Lung microvascular endothelial cell (primary cell): ENCODE data around the gene IGSF9B. TPM values are rescaled to one million over a fixed set of nuclear protein-coding genes. Genes with fewer than 3 reads are reported as not detected.

Source experiments
- DNase-seq, 2 donors: peaks; one replicate each; pipeline versions ENCODE4 v3.0.0 to v3.0.0-alpha.2; 2010; ENCODE audit warnings: low read depth in 2 of 2
- total RNA-seq: library from RNA; depleted of rRNA; stranded (reverse); fragments of >200 nt; gene quantifications from 2 replicates; pipeline ENCODE4 v1.2.1, GENCODE V29; 2014

IGSF9B gene
- total RNA-seq, 1 donor from 2014 or later, result not detected

- no peak for DNase-seq
Measured at GRCh38 chr11:133903875-133904817, 52.6 kb downstream of the IGSF9B start.

DNA sequence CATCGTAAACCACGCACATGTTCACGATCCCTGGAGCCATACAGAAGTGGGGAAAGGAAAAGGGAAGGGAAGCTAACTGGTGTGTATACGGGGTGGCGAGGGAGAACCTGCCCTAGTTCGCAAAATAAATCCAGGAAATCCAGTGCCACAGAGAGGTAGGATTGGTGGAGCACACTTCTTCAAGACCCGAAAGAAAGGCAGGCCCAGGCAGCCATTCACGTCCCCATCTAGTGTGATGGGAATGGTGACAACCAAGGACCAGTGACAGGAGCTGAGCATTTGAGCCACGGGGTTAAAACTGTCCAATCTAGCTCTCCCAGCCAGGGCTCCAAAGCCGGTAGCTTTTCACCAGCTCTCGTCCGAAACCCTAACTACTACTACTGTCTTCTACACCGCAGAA is 53.7 kb downstream of the IGSF9B start:
- DNase-seq, result no peak

GRCh38 chr11:133902506-133902905 is 54.3 kb downstream of the IGSF9B start:
- DNase-seq, result no peak

DNA sequence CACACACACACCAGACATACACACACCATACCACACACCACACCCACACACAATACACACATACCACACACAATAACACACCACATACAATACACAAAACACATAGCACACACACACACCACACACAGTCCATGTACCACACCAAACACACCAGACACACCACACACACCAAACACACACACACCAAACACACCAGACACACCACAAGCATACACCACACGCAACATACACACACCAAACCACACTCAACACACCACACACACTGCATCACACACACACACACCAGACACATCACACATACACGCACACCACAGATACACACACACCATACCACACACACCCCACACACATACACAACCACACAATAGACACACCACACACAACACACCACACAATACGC is 54.8 kb downstream of the IGSF9B start:
- DNase-seq, result no peak

GRCh38 chr11:133901316-133901715 is 55.5 kb downstream of the IGSF9B start:
- DNase-seq, result no peak

- DNase-seq, result no peak
Measured at GRCh38 chr11:133900176-133901105, 56.3 kb downstream of the IGSF9B start.

- no peak for DNase-seq
Measured at GRCh38 chr11:133898770-133899115, 58.0 kb downstream of the IGSF9B start.

- DNase-seq, result no peak
Measured at GRCh38 chr11:133898031-133898769, 58.6 kb downstream of the IGSF9B start.

DNA sequence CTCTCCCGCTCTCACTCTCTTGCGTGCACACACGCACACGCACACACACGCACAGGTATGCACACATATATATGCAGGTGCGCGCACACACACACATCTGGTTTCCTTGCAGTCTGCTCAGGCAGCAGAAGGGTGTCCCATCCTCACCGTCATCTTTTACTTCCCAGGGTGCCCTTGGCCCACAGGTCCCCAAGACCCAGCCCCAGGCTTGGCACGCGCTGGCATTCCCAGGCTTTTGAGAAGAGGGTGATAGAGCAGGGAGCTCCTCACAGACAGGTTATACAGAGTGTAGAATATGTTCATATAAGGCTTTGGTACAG is 59.5 kb downstream of the IGSF9B start:
- no peak for DNase-seq

GRCh38 chr11:133896642-133897330 is 60.0 kb downstream of the IGSF9B start:
- no peak for DNase-seq

DNA sequence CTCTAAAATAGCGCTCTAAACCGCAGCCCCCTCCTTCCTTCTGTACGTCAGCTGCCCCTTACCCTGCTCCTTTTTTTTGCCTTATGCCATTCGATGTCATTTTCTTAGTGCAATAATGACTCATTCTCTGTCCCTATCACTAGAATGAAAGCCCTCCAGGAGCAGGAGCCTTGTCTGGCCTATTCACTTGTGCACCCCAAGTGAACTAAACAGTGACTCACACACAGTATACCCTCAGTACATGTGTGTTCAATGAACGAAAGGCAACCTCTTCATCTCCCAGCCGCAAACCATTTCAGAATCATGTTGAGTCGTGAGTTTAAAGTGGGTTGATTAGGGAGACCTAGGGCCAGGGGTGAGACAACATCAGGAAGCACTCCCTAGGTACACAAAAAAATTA is 60.7 kb downstream of the IGSF9B start:
- DNase-seq, result no peak

- DNase-seq, result no peak
Measured at GRCh38 chr11:133895551-133895950, 61.2 kb downstream of the IGSF9B start.

GRCh38 chr11:133895061-133895479 is 61.7 kb downstream of the IGSF9B start:
- no peak for DNase-seq

- DNase-seq, result no peak
Measured at GRCh38 chr11:133893381-133893780, 63.4 kb downstream of the IGSF9B start.

DNA sequence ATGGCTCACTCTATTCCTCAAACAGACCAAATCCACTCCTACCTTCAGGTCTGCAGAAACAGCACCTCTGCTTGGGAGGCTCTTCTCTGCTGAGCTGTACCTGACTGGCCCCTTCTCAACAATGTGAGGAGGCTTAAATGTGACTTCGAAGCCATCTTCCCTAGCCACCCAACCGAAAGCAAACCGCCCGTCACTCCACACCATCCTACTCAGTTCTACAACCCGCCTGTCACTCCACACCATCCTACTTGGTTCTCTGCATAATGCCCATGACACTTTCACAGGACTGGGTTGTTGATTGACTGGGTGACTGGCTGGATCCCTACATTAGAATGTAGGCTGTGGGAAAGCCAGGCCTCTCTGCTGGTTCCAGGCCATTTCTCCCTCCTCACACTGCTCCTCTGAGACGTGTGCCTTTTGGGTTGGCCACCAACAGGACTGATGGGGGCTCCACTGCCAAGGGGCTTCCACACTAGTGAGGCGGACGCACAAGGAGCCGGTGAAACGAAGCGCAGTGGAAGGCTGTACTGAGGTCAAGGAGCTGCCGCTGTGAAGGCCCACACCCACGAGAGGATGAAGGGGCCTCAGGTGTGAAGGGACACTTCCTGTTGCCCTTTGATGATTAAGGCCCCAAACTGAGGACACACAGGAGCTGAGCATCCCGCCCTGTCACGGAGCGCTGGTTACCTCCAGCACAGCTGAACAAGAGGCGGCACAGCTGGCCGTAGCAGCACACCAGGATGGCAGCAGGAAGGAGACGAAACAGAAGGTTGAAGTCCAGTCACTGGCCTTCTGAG is 64.0 kb downstream of the IGSF9B start:
- no peak for DNase-seq

- no peak for DNase-seq
Measured at GRCh38 chr11:133892126-133892525, 64.6 kb downstream of the IGSF9B start.

DNA sequence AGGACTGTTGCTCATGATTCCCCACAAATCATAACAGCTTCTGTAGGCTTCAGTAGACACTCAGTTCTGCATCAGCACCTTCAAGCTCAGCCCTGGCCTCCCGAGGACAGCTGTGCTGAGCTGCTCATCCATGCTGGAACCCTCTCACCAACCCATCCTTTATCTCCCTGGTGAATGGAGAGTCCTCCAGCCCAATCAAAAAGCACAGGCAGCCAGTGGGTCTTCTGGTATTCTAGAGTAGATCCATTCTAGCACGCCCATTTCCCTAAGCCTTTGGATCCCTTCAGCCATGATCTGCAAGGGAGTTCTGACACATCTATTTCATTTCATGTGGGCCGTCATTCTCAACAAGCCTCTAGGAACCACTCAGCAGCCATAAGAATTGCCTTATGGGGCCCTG is 66.9 kb downstream of the IGSF9B start:
- no peak for DNase-seq

GRCh38 chr11:133889188-133889587 is 67.6 kb downstream of the IGSF9B start:
- DNase-seq, result no peak

GRCh38 chr11:133887692-133888332 is 69.0 kb downstream of the IGSF9B start:
- DNase-seq, result no peak

DNA sequence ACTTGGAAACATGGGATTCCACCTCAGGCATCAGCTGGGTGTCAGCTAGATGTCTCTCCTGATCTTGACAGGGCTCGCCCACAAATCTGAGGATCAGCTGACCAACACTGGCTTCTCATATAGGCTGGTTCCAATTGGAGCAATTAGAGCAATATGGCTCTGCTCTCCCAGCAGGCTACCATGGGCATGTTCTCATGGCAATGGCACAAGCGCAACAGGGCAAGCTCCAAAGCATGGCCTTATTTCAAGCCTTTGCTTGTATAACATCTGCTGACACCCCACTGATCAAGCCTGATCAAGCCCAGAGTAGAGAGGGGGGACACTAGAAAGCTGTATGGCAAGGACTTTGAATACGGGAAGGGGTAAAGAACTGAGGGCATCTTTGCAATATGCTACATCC is 70.7 kb downstream of the IGSF9B start:
- no peak for DNase-seq
